Anterior cingulate cortex (tissue), 58 donors: ENCODE measurements around the gene LHX3.
A peak's percentile ranks its signal among the peaks of the same experiment; 100 is the strongest.

ENCODE experiments used
- DNase-seq, 58 donors: peaks; one replicate each; lab custom pipeline; 2025; lab: John Stamatoyannopoulos, UW

The LHX3 gene

DNA sequence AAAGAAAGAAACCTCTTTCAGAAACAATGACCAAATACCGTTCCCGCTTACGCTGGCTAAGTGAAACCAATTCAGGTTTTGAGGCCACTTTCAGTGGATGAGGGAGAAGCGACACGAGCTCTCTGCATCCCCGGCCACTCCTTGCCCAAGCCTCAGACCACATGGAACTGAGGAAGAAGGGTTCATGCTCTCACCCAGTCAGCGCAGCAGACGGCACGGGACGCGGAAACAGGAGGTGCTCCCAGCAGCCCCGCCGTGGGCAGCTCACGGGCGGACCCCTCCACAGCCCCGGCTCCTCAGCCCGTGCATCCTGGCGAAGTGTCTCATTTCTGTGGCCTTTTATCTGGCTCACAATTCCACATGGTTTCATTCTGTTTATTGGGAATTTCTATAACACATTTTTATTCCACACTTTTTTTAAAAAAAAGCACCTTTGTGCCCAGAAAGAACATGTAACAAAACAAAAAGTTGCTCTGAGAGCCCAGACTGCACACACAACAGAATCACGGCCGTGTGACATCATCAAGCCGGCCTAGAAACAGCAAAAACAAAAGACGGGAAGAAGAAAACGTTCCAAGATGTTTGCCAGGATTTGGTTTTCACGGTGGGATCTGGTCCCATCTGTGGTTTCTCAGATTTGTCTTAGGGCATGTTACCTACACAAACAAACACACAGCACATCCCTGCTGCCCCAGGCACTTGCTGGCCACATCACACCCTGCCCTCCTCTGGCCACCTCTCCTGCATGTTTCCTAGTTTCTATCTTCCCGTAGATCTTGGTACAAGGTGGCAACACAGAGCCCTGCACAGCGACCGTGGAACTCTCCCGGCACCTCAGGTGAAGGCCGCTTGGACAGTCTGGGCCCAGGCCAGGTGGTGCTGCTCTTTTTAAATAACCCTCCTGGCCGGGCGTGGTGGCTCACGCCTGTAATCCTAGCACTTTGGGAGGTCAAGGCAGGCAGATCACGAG is 24.5 kb upstream of the LHX3 start:
- peak in 6 of 58 donors; percentile 10 to 29 (median 21) for DNase-seq

DNA sequence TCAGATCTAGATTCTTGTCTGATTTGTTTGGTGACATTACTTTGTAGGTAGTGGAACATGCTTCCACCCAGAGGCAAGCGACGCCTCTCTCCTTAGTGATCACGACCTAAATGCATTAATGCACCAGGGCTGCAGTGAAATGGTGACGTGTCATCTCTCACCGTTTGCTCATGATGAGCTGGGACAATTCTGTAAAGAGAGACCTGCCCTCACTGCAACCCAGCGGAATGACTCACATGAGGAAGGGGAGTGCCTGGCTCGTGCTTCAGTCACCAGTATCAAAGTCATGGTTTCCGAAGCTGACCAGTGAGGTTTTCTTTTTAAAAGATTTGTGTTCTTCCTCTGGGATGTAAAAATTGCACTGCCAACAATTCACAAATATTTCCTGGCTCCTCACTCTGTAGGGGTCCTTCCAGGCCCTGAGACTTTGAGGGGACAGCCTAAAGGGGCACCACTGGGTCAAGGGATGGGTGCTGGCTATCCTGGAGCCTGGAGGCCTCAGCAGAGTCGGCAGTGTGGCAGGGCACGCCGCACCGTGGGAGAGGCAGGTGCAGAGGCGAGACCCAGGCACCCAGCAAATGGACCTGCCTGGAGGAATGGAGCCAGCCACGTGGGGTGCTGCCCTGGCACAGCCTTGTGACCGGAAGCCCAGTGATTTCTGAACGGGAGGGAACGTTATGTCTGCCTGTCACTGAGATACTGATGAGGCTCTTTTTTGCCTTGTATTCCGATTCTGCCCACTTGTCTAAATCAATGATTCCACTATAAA is 23.4 kb upstream of the LHX3 start:
- DNase-seq = peak in 3 of 58 donors; percentile 5 to 18 (median 17)

DNA sequence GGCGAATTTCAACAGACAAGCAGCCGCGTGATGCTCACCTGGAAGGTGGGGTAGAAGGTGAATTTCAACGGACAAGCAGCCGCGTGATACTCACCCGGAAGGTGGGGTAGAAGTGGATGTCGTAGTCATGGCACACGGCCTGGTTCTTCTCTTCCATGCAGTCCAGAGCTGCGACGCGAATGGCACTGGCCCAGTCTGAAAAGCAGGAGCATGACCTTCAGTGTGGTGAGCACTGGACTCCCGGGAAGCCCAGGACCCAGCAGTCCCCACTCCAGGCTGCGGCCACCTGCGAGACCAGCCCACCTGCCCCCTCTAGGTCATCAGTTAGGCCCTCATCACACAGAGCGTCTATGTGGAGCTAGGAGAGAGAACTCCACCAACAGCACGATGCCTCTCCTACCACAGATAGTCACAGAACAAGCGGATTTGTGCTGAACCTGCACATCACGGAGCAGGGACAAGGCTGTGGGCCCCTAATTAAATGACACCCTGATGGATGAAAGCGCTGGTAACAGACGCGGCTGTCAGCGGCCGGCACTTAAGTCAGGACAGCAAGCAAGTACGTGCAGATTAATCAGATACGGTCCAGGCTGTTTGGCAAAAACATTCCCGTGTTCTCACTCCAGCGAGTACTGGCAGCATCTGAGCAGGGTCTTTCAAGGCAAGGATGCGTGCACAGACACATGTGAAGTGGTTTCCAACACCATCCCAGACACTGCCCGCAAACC is 21.9 kb upstream of the LHX3 start:
- DNase-seq = no peak

DNA sequence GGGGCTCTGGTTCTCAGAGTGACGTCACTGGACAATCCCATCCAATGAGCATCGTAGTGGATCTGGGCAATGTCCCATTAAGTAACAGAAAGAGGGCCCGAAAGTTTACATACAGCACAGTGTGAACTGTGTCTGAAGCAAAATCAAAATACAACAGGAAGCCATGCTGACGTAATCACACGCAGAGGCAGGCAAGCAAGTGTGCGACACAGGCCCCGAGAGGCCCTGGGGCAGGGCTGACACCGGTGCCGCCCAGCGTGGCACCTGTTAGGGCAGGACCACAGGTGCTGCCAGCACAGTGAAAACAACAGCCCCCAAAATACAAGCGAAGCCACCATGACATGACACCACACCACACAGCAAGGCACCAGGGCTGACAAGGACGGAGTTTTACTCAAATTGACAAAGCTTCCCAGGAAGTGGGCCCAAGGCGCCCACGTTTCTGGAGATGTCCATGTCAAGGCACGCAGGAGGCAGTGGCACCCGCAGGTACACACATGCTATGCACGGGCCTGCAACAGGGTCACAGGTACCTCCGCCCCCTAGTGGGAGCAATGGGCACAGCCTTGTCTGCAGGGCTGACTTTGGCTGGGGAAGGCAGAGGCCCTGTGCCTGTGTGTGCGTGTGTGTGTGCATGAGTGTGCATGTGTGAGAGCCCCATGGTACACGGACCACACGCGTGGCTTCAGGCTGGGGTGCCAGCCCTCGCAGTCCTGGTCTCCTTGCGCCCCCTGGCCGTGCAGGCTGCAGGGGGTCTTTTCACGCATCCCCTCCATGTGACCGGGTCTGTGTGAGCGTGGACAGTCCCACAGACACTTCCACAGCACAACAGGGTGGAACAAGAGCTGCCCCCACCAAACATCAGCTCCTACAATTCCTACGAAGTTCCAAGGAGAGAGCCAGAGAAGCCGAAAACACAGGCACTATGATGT is 21.1 kb upstream of the LHX3 start:
- peak in 5 of 58 donors; percentile 8 to 22 (median 20) for DNase-seq

DNA sequence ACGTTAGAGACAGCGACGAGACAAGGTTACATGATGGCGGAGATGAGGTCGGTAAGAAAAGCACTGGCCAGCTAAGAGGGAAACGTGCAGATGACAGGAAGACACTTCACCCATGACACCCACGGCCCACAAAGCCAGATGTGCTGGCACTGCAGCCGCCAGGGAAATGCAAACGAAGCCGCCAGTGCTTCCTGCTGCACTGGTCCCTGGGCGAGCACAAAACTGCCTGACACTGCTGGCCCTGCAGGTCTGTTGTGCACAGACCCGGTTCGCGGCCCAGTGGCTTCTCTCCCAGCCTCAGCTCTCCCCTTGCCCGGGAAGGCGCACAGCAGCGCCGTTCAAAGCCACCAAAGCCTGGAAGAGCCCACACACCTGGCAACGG is 20.4 kb upstream of the LHX3 start:
- no peak for DNase-seq

DNA sequence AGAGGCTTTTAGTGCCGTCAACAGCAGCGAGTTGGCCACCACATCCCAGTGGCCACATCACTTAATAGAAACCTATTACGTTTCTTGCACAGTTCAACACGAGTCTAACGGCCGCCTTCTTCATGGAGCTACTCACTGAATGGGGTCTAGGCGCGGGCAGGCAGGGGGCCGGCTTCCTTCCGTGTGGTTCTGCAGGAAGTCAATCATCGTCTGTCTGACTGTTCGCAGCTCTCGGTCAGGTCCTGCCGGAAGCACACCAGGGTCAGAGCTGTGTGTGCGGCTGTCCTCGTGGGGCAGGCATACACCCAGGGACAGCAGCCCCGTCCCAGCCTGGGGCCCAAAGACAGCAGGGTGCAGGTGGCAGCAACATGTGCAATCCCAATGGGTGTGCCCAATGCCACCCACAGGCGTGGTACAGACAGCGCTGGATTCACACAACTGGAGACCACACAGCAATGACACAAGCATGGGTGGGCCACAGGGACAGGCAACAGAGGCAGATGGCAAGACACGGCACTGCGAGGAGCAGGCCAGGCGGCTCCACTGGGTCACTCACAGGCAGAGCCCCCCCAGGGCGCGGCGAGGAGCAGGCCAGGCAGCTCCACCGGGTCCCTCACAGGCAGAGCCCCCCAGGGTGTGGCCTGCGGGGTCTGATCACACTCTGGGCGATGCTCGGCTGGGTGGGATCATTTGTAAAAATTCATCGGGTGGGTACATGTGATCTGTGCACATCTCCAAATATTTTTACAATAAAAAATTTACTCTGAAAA is 19.1 kb upstream of the LHX3 start:
- DNase-seq = no peak

DNA sequence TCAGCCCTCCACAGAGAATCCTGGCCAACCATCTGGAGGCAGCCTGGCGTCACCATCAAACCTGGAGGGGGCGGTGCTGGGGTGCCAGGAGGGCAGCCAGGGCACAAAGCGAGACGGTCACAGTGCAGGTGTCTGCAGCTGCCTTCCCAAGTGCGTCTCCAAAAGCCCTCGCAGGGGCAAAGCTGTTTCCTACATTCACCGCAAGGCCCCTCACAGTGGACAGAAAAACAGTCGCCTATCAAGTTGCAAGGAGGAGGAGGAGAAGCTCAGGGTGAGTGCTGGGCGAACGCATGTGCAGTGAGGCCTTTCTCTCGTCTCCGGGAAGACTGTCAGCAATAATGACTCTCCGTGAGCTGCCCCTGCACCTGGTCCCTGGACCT is 18.0 kb upstream of the LHX3 start:
- no peak for DNase-seq

DNA sequence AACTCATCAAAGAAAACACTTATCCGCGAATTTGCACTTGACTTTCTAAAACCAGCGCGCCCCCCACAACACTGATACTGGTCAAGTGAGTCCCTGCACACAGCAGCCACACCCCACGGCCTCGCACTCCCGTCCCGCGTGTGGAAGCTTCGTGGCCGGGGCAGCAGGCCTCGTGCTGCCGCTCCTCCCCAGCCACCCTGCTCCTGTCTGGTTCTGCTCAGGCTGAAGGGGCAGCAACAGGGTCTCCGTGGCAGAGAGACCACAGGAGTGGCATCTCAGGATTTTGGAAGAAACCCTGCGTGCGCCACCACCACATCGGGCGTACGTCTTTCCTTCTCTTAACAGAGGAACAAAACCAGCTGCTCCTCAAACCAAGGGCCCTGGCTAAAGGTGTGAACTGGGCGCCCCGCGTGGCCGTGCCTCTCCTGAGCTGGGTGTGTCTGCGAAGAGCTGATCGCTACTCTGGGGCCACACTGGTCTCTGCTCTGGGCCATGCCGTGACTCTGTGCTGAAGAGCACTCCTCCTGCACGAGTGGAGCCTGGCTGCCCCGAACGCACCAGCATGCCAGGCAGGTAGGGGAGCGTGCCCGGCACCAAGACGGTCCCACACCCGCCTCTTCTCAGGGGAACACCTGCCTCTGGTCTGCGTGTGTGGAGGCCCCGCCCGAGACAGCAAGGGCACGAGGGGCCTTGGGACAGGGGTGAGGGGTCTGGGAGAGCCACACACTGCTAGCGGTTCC is 17.4 kb upstream of the LHX3 start:
- no peak for DNase-seq

DNA sequence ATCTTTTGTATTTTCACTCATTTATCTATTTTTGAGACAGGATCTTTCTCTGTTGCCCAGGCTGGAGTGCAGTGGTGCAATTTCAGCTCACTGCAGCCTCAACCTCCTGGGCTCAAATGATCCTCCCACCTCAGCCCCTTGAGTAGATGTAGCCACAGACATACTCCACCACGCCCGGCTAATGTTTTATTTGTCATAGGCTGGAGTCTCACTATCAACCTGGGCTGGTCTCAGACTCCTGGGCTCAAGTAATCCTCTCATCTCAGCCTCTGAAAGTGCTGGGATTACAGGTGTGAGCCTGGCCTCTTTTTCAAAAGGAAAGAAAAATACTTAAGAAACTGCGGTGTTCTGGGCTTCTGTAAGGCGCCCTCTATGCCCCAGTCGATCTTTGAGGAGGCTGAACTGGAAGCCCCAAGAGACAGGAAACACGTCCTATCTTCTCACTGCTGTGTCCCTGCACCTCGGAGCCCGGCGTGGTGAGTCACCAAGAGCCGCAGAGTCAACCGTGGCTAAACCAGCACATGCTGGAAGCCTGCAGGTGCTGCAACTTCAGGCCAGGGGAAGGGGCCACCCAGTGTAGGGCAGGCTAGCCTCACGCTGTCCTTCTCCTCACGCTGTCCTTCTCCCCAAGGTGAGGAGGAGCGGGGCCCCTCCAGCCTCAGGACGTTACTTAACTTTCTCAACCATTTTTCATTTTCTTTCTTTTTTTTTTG is 15.2 kb upstream of the LHX3 start:
- DNase-seq = no peak

DNA sequence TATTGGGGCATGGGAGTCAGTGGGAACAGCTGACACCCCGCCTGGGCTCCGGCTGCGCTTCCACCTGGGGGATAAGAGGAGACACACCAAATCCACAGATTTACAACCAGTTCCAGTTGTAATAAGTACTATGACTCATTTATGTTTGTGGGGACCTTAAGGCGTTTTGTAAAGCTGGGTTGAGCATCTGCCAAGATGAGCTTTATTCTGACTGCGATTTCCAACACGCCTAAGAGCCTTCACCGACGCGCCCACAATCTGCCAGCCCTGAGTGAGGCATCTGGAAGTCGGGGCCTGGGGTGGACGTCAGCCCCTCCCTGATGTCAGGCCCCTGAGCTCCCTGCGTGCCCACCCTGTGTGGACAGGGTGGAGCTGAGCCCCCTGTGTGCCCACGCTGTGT is 14.3 kb upstream of the LHX3 start:
- peak in 6 of 58 donors; percentile 5 to 21 (median 12) for DNase-seq

DNA sequence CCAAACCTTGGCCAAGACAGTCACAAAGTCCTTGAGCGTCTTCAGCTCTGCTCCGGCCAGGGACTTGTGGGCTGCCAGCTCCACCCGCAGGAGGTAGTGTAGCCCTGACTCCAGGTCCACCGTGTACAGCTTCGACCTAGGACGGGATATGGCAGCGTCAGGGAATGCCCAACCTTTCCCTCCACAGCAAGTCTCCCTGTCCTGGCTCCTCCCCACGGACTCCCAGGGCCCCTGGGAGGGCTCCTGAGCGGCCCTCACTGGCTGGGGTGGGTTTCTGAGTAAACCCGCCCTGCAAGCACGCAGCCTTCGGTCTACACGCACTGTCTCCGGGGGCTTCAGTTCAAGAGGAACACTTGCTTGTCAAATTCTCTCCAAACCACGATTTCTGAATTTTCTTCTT is 13.7 kb upstream of the LHX3 start:
- DNase-seq = no peak

DNA sequence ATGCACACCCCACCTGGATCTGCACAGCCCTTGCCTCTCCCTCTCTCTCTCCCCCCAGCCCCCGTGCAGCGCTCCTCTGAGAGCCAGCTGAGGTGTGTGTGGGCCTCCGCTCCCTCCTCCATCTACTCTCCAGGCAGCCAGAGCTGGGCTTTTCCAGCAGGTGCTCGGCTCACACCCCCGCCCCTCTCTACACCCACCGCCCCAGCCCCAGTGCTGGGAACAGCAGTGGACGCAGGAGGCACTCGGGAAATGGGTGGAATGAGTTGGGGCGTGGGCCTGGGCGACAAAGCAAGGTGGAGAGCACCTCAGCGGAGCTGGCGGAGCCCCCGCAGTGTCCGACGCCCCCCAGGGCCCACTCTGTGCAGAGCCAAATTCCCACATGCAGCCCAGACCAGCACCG is 13.3 kb upstream of the LHX3 start:
- DNase-seq = no peak

DNA sequence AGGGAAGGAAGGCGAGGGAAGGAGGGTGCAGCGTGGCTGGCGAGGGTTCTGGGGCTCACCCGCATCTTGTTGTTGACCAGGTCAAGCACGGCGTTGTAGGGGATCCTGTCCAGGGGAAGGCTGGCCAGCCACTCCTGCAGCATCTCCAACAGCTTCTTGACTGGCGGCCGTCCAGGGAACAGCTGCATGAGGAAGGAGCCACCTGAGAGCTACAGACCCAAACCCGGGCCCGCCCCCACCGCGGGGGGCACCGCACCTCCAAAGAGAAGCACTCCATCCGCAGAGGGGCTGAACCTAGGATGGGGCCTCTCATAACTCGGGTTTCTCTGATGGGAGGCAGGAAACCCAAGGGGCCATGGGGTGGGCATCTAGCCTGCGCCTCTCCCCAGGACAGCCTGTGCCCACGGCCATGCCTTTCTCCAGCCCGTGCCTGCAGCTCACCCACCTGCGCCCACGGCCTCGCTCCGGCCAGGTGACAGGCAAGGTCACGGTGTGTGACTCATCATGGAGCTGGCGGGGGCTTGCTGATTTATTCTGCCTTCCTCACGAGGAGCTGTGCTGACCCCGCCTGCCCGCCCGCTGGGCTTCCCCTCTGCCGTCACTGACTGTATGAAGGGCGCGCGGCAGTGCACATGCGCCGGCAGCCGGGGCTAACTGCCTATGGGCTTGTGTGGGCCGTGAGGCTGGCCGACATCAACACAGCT is 11.8 kb upstream of the LHX3 start:
- no peak for DNase-seq

DNA sequence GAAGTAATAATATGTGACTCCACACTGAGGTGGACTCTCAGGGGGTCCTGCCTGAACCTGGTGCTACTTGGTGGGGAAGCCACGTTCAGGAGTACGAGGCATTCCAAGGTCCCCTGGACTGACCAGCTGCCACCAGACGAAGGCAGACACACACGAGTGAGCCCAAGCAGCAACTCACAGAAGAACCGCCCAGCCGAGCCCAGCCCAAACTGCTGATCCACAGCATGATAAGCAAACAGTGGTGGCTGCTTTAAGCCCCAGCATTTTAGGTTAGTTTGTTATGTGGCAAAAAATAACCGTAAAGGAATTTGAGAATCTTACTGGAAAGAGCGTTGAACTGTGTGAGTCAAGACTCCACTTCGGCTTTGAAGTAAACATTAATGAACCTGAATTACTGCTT is 8.8 kb upstream of the LHX3 start:
- DNase-seq = no peak

DNA sequence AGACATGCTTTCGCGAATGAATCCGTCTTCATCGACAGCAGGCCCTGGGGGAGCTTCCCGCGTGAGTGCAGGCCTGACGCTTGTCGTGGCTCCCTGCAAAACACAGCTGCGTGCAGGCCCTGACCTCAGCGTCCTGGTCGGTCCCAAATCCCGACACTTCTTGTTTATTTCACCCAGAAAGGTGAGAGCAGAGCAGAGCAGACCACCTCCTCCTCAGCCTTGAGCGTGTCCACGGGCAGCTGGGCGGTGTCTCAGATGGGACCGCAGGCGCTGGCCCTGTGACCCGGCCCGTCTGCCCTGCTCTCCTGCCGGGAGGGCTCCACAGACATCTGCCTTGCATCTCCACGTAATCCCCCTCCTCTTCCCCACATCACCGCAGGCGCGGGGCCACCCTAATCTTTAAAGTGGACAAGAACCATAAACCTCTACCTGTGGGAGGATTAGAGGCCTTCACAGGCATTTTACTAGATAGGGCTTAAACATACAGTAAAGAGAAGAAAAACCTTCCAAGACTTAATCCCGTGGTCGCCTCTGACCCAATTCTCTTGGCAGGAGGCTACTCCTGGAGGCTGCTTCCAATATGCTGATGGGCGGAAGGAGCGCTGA is 7.5 kb upstream of the LHX3 start:
- DNase-seq = no peak

DNA sequence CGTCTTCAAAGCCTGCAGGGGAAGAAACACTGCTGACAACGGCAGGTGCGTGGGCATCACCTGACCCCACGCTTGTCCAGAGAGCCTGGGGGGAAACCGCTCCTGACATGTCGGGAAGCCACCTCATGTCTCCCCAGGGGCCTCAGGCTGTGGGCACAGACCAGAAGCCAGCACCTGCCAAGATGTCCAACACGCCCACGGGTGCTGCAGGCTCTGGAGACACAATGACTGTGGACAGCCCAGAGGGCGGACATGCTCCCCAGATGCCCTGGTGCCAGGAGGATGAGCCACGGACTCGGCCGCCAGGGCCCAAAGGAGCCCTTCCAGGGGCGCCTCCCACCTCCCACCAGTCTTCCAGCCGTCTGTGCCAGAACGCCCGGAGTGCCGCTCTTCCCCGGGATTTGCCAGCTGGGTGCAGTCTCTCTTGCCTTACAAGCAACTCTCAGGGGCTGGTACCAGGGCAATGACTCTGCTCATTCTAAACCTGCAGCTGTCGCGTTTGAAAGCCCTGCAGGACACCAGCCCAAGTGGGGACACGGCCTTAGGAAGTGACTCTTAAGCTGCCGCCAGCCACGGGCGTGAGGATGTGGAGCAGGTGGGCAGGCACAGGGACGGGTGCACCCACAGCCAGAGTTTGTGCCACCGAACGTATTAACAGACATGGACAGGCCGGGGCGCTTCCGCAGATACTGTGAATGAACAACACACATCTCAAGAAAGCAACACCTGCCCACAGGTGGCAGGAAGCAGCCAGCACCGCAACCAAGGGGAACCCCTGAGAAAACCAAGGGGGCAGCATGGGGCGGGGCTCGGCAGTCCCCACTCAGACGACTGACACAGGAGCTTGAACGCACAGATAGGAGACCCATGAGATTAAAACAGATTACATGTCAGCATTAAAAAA is 6.8 kb upstream of the LHX3 start:
- no peak for DNase-seq
